C4-2B (cell line): Measurements from ENCODE around the gene VGLL4.

Experiments used
- H3K27ac ChIP-seq: fragments of 450-650 bp; 2 replicates; pipeline ENCODE4 v1.5.1; 2017
- CTCF ChIP-seq: fragments of 450-650 bp; conservative IDR thresholded peaks from 2 replicates; pipeline ENCODE4 v1.5.1; 2017; ENCODE audit warnings: mild to moderate bottlenecking
- ZFX ChIP-seq: fragments of 450-650 bp; IDR thresholded peaks from 2 replicates; pipeline ENCODE4 v1.6.1; 2017

VGLL4 gene

DNA sequence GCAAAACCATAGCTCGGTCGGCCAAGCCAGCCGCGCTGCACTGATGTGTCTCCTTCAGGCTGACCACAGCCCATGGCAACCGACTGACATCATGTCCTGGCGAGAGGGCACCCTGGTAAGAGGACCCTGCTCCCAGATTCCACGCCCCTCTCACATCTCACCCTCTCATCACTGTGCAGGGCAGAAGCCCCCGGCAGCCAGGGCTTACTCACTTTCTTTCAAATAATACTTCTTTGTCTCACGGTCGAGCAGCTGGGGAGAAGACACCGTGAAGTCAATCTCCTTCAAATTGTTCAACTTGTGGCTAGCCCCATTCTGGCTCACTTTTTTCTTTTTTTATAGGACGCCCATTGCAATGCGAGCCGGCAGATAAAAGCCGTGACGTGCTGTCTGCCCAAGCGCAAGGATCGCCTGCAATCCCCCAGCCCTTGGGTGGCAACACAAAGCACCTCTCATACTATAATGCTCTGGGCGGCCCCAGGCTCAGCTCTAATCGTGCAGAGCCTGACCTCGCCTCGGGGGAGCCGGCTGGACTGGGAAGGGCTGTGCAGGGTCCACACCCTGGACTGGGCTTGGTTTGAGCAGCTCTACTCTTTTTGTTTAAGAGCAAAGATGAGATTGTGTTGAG lies 33.6 kb downstream of the VGLL4 start:
- H3K27ac ChIP-seq = no peak overlapping the region
- TF ChIP-seq CTCF = no peak
- no peak for TF ChIP-seq ZFX

GRCh38 chr3:11609481-11609880 lies 34.2 kb downstream of the VGLL4 start:
- TF ChIP-seq ZFX (no peak), CTCF (no peak)

GRCh38 chr3:11607816-11608215 lies 35.9 kb downstream of the VGLL4 start:
- no peak for TF ChIP-seq ZFX
- no peak for TF ChIP-seq CTCF
- H3K27ac ChIP-seq = no peak overlapping the region

More at GRCh38 chr3:11609481-11609880, 34.2 kb downstream of the VGLL4 start:
- no peak overlapping the region for H3K27ac ChIP-seq

DNA sequence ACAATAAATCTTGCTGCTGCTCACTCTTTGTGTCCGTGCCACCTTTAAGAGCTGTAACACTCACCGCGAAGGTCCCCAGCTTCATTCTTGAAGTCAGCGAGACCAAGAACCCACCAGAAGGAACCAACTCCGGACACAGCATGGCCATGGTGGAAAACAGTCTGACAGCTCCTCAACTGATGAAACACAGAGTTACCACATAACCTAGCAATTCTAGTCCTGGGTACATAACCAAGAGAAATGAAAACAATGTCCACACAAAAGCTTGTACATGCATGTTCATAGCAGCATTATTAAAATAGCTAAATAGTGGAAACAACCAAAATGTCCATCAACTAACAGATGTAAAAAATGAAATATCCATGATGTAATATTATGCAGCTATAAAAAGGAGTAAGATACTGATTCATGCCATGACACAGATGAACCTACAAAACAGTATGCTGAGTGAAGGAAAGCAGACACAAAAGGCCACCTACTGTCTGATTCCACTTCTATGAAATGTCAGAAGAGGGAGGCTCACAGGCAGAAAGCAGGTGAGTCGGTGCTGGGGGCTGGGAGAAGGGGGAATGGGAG lies 36.8 kb downstream of the VGLL4 start:
- TF ChIP-seq CTCF = no peak
- TF ChIP-seq ZFX = no peak
- H3K27ac ChIP-seq = no peak overlapping the region

GRCh38 chr3:11606090-11606784 lies 37.5 kb downstream of the VGLL4 start:
- TF ChIP-seq ZFX (no peak), CTCF (no peak)
- H3K27ac ChIP-seq = no peak overlapping the region

DNA sequence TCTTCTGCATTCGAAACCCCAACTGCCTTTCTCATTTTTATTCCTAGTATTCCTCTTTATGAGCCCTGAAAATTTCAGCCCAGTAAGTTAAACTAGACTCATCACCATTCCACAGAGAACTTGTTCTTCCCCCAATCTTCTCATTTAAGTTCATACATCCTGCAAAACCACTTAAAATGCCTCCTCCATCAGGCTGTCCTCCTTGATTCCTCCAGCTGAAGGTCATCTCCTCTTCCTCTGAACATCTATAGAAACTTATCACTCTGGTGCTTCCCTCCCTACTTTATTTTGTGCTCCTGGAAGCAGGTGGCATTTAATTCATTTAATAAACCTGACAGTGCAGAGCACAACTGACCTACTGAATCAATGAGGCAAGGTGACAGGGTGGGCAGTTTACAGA lies 38.3 kb downstream of the VGLL4 start:
- TF ChIP-seq CTCF (no peak), ZFX (no peak)
- H3K27ac ChIP-seq = no peak overlapping the region
